Suprapubic skin (tissue), 3 donors: ENCODE measurements around the gene ZNF740.

ENCODE experiments used
- CTCF ChIP-seq, 2 donors: fragments of 200-600 bp in 1 of 2; fragments of 450-650 bp in 1 of 2; sonication (generic) in 1 of 2; IDR thresholded peaks; one replicate each; pipeline ENCODE4 v1.5.1; 2016 to 2019; ENCODE audit warnings: antibody characterized with exemption in 2 of 2, mild to moderate bottlenecking in 1 of 2, moderate library complexity in 1 of 2
- EP300 ChIP-seq: sonication (generic); formaldehyde crosslinking; IDR thresholded peaks from one replicate; pipeline ENCODE4 v1.6.1; 2017; ENCODE audit warnings: antibody characterized with exemption
- POLR2A ChIP-seq, 2 donors: fragments of 450-650 bp; IDR thresholded peaks; one replicate each; pipeline ENCODE4 v1.6.1; 2017; ENCODE audit warnings: antibody characterized with exemption in 2 of 2, mild to moderate bottlenecking in 2 of 2, moderate library complexity in 2 of 2

DNA sequence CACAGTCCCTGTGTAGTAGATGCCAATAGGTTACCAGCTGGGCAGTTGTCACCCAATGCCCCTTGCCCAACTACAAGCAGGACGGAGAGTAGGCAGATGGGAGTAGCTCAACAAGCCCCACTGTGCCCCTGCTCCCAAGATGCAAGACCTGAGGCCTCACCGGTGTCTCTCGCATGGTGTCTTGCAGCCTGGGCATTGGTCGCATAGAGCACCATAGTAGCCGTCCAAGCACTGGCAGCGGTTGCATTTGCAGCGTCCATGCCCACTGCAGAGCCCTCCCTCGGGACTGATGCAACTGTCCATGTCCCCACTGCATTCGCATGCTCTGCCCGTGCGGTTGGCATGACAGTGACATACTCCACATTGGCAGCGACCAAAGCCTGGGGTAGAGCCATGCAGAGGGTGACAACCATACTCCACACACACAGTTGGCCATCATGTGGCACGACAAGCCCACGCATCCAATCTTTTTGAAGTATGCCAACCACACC is 12.1 kb downstream of the ZNF740 start:
- TF ChIP-seq CTCF (IDR thresholded peaks at IDR 0.05) (no peak), POLR2A (IDR thresholded peaks at IDR 0.05) (no peak), EP300 (no peak)
